Measurements from ENCODE around the gene DAPK3.
"Not testable (repeated sequence)": the region's sequence is repeated elsewhere in the genome, so short reads cannot be mapped to it uniquely, and the experiment has no call there.

Gene DAPK3

GRCh38 chr19:4005436-4005835 is 34.5 kb upstream of the DAPK3 start:
- DNase-seq (ENCODE audit: low read depth), result not testable (repeated sequence)

GRCh38 chr19:4000798-4001197 is 29.9 kb upstream of the DAPK3 start:
- DNase-seq (ENCODE audit: low read depth), result not testable (repeated sequence)

- DNase-seq (ENCODE audit: low read depth), result not testable (repeated sequence)
These were observed 27.9 kb upstream of the DAPK3 start for GRCh38 chr19:3998667-3999412.

GRCh38 chr19:3995607-3996006 is 24.7 kb upstream of the DAPK3 start:
- DNase-seq (ENCODE audit: low read depth), result no peak

GRCh38 chr19:3990815-3991117 is 19.9 kb upstream of the DAPK3 start:
- DNase-seq (ENCODE audit: low read depth), result no peak

GRCh38 chr19:3987619-3988371 is 16.9 kb upstream of the DAPK3 start:
- peak; percentile 78 for DNase-seq (ENCODE audit: low read depth)

GRCh38 chr19:3986260-3987041 is 15.6 kb upstream of the DAPK3 start:
- peak; percentile 71 for DNase-seq (ENCODE audit: low read depth)

- no peak for DNase-seq (ENCODE audit: low read depth)
These were observed 14.9 kb upstream of the DAPK3 start for GRCh38 chr19:3985643-3986259.

- peak; percentile 84 for DNase-seq (ENCODE audit: low read depth)
These were observed 14.2 kb upstream of the DAPK3 start, which contains the start of gene EEF2 for GRCh38 chr19:3984908-3985642. Gene EEF2 (minus strand): TSS chr19:3985463. CDS start chr19:3985380, 83 bp downstream.

- no peak for DNase-seq (ENCODE audit: low read depth)
These were observed 13.6 kb upstream of the DAPK3 start for GRCh38 chr19:3984584-3984907.

GRCh38 chr19:3983936-3984583 is 13.2 kb upstream of the DAPK3 start:
- no peak for DNase-seq (ENCODE audit: low read depth)

GRCh38 chr19:3983542-3983914 is 12.6 kb upstream of the DAPK3 start:
- no peak for DNase-seq (ENCODE audit: low read depth)

GRCh38 chr19:3982701-3983541 is 12.0 kb upstream of the DAPK3 start:
- DNase-seq (ENCODE audit: low read depth), result no peak

- DNase-seq (ENCODE audit: low read depth), result no peak
These were observed 11.1 kb upstream of the DAPK3 start for GRCh38 chr19:3981736-3982681.

GRCh38 chr19:3981373-3981735 is 10.5 kb upstream of the DAPK3 start:
- no peak for DNase-seq (ENCODE audit: low read depth)

- no peak for DNase-seq (ENCODE audit: low read depth)
These were observed 9.7 kb upstream of the DAPK3 start for GRCh38 chr19:3980353-3981251.

GRCh38 chr19:3979674-3980352 is 8.9 kb upstream of the DAPK3 start:
- no peak for DNase-seq (ENCODE audit: low read depth)

- no peak for DNase-seq (ENCODE audit: low read depth)
These were observed 8.4 kb upstream of the DAPK3 start for GRCh38 chr19:3979289-3979673.

Measured in fibroblast of the conjunctiva (primary cell).